Natural killer cell treated with Interleukin-12 subunit alpha and Interleukin-12 subunit beta and Interleukin-15 and Interleukin-18, amount 100 ng/mL, for 72 hours (primary cell): ENCODE data around the gene TK2. TPM values are rescaled to one million over a fixed set of nuclear protein-coding genes. Genes with fewer than 3 reads are reported as not detected.

Experiments
- ATAC-seq, 2 donors: fragments of 150-1000 bp; cut with Tn5 transposase in 1 of 2; sonication (Bioruptor Pico), chemical (Tn5 transposase) in 1 of 2; 2 replicates each; pipeline ENCODE4 v1.10.0; 2021
- DNase-seq: peaks from one replicate; pipeline ENCODE4 v3.0.0; 2022; ENCODE audit warnings: low spot score
- H3K27ac Mint-ChIP-seq, 2 donors: 1 replicate in 1 of 2; 2 replicates in 1 of 2; pipeline ENCODE4 v1.8.0; 2022; ENCODE audit warnings: mixed read lengths in 2 of 2, mild to moderate bottlenecking in 1 of 2, moderate library complexity in 1 of 2
- H3K27me3 Mint-ChIP-seq, 2 donors: 1 replicate in 1 of 2; 2 replicates in 1 of 2; pipeline ENCODE4 v1.8.0; 2022; ENCODE audit warnings: mixed read lengths in 2 of 2
- H3K36me3 Mint-ChIP-seq: one replicate; pipeline ENCODE4 v1.8.0; 2022; ENCODE audit warnings: mixed read lengths
- H3K4me1 Mint-ChIP-seq, 2 donors: 1 replicate in 1 of 2; 2 replicates in 1 of 2; pipeline ENCODE4 v1.8.0; 2022; ENCODE audit warnings: low read depth in 2 of 2, mixed read lengths in 2 of 2, mild to moderate bottlenecking in 1 of 2
- H3K4me3 Mint-ChIP-seq: one replicate; pipeline ENCODE4 v1.8.0; 2022; ENCODE audit warnings: mixed read lengths
- H3K9me3 Mint-ChIP-seq: 2 replicates; pipeline ENCODE4 v1.8.0; 2022; ENCODE audit warnings: mixed read lengths
- total RNA-seq, 2 donors: library from RNA; stranded (reverse); gene quantifications; one replicate each; pipeline ENCODE4 v1.2.3, GENCODE V29; 2022

Gene TK2
- total RNA-seq, 2 donors from 2014 or later, result 5.9 to 6.3 TPM

DNA sequence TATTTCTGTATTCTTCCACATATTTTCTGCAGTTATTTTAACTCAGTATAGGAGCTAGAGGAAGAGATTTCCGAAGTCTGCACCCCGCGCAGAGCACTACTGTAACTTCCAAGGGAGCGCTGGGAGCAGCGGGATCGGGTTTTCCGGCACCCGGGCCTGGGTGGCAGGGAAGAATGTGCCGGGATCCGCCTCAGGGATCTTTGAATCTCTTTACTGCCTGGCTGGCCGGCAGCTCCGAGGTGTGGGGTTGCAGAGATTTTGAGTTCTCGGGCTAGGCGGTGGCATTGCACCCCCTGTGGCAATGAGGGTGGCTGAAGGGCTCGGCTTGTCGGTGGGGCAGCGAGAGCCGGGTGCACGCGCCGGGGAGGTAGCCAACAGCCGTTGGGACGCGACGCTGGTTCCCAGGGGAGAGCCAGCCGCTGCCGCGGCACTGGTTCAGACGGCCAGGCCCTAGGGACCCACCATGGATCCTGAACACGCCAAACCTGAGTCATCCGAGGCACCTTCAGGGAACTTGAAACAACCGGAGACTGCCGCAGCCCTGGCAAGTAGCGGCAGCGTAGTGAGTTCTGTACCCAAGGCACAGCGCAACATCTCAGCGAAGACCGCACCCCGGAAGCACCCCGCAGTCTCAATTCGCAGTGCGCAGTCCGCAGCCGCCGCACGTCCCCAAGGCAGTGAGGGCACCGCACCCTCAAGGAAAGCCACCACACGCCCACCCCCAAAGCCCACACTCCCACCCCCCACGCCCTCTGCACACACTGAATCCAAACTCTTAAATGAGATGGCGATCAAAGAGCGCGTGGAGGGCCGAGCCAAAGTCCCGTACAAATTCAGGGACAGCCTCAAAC is 16.4 kb upstream of the TK2 start, which contains the start of gene CMTM1:
Gene CMTM1, plus strand, starts transcription at position 389 of the 851 bp plus-strand sequence. Its CDS starts 75 bp downstream, at position 464.
- peaks cover 32 to 51% of the 10 kb centered on the region in 2 donors for H3K4me1 Mint-ChIP-seq
- ATAC-seq (no peak), DNase-seq (no peak)
- H3K4me3 Mint-ChIP-seq, result no peak within 1 kb of the TSS
- peaks cover 21% of the 10 kb centered on the region for H3K36me3 Mint-ChIP-seq
- peak within 1 kb of the TSS; percentile 59 to 78 for H3K27ac Mint-ChIP-seq
- no peaks in the 10 kb centered on the region for H3K9me3 Mint-ChIP-seq
- no peaks in the 10 kb centered on the region for H3K27me3 Mint-ChIP-seq

DNA sequence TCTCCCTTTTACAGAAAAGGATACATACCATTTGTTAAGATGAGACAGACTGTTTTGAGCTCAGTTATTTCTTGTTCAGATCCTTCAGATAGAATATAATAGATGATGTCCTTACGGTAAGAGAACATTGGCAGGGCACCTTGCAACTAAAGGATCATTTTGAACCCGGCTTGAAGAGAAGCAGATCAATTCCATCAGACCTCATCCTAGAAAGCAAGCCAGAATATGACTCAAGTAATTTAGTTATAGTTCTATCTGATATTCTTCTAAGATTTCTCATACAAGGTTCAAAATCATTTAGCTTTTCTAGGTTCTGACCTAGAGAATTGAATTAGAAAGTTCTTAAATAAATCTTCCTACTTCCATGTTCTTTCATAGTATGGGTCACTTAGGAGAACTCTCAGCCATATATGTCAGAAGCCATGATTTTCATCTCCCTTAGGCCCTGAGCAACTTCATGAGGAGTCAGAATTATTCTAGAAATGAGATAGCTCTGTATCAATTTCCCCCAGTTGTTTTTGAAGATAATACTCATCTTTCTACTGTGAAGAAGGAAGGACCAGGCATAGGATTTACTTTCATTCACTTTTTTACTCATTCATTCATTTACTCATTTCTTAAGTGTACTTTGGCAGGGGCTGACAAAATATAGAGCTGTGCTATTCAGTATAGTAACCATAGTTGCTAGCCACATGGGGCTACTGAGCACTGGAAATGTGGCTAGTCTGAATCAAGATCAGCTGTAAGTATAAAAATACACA is 13.8 kb upstream of the TK2 start:
- no peak for DNase-seq
- H3K4me3 Mint-ChIP-seq, result peak overlapping the region; percentile 70
- peak overlapping the region; percentile 59 to 78 for H3K27ac Mint-ChIP-seq
- H3K4me1 Mint-ChIP-seq, result peaks cover 43 to 62% of the 10 kb centered on the region in 2 donors
- peaks cover 29% of the 10 kb centered on the region for H3K36me3 Mint-ChIP-seq
- no peaks in the 10 kb centered on the region for H3K9me3 Mint-ChIP-seq
- no peaks in the 10 kb centered on the region for H3K27me3 Mint-ChIP-seq
- peak; percentile 84 to 94 for ATAC-seq

DNA sequence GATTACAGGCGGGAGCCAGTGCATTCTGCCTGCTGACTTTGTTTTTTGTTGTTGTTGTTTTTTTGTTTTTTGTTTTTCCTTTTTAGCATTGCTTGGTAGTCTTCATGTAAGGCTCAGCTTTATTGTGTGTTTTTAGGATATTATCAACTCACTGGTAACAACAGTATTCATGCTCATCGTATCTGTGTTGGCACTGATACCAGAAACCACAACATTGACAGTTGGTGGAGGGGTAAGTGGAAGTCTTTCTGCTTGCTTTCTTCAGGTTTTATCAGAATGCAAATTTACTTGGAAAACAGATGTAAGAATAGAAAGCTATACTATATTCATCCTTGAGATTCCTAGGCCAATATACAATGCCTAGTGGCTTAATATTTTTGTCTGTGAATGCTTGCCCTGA is 13.1 kb upstream of the TK2 start:
- ATAC-seq, result no peak
- H3K9me3 Mint-ChIP-seq, result no peaks in the 10 kb centered on the region
- DNase-seq, result no peak
- H3K36me3 Mint-ChIP-seq, result peaks cover 29% of the 10 kb centered on the region
- H3K27ac Mint-ChIP-seq, result peak overlapping the region; percentile 59 to 78
- H3K27me3 Mint-ChIP-seq, result no peaks in the 10 kb centered on the region
- H3K4me3 Mint-ChIP-seq, result peak overlapping the region; percentile 70
- peaks cover 43 to 66% of the 10 kb centered on the region in 2 donors for H3K4me1 Mint-ChIP-seq

DNA sequence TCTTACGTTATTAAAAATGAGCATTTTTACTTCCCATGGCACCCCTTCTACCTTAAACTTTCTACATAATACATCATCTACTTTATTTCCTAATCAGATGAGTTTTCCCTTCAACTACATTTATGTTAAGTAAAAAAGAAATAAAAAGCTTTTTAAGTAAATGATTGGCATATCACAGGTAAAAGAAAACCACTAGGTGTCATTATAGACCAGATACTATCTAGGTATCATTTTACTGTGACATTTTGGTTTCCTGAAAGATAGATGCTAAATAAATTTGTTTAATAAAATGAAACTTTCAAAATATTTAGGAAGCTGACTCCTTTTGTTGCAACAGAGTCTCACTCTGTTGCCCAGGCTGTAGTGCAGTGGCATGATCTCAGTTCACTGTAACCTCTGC is 12.5 kb upstream of the TK2 start:
- Mint-ChIP-seq H3K4me1 (peaks cover 45 to 70% of the 10 kb centered on the region in 2 donors), H3K27me3 (no peaks in the 10 kb centered on the region), H3K4me3 (peak overlapping the region; percentile 70), H3K9me3 (no peaks in the 10 kb centered on the region), H3K36me3 (peaks cover 27% of the 10 kb centered on the region), H3K27ac (peak overlapping the region; percentile 59 to 78)
- DNase-seq (no peak), ATAC-seq (no peak)

DNA sequence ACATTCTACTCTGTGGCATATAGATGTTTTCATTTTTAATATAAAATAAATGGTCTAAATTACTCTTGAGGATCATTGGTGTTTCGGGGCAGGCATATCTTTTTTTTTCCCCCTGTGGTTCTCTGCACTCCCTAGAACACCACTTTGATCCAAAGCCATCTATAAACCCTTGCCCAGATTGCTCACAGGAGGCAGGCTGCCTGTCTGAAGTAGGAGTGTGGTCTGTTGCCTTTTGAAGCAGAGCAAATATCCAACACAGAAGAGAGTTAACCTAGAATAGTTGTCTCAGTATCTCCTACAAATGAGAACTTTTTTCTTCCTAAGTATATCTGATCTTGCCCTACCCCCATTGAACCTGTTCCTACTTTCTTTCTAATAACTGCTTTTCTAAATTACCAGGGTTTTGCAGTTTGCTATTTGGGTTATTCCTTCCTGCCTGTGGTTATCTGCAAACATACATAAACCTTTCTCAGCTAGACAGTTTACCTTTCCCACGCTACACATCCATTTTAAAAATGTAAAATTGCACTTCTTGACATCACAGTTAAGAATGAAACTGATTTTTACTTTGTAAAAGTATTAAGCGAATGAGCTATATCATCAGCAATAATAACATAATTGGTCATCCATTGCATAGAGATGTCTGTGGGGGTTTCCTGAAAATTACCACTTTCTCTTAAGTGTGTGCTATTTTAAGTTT is 11.6 kb upstream of the TK2 start:
- no peak for ATAC-seq
- H3K4me1 Mint-ChIP-seq, result peaks cover 44 to 72% of the 10 kb centered on the region in 2 donors
- DNase-seq, result no peak
- H3K4me3 Mint-ChIP-seq, result peak overlapping the region; percentile 42
- H3K27ac Mint-ChIP-seq, result peak overlapping the region; percentile 59 to 78
- H3K27me3 Mint-ChIP-seq, result no peaks in the 10 kb centered on the region
- H3K9me3 Mint-ChIP-seq, result no peaks in the 10 kb centered on the region
- H3K36me3 Mint-ChIP-seq, result peaks cover 26% of the 10 kb centered on the region

DNA sequence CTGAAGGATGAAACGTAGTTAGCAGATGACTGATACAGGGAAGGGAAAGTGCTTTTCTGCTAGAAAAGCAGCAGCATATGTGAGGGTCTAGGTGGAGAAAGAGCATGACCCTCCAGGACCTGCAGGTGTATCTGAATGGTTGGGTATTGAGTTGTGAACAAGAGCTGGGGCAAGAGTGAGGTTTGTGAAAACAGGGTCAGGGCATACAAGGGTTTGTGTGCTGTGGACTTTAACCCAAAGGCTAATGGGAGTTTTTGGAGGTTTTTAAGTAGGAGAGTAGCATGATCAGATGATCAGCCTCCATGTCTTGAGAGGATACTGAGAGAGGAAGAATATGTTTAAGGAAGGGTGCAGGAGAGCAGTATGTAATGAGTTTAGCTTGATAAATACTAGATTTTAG is 10.2 kb upstream of the TK2 start:
- peak overlapping the region; percentile 46 for H3K4me3 Mint-ChIP-seq
- DNase-seq (no peak), ATAC-seq (no peak)
- H3K27me3 Mint-ChIP-seq, result no peaks in the 10 kb centered on the region
- peaks cover 57 to 81% of the 10 kb centered on the region in 2 donors for H3K4me1 Mint-ChIP-seq
- H3K27ac Mint-ChIP-seq, result peak overlapping the region; percentile 59 to 67
- H3K9me3 Mint-ChIP-seq, result no peaks in the 10 kb centered on the region
- H3K36me3 Mint-ChIP-seq, result peaks cover 37% of the 10 kb centered on the region

DNA sequence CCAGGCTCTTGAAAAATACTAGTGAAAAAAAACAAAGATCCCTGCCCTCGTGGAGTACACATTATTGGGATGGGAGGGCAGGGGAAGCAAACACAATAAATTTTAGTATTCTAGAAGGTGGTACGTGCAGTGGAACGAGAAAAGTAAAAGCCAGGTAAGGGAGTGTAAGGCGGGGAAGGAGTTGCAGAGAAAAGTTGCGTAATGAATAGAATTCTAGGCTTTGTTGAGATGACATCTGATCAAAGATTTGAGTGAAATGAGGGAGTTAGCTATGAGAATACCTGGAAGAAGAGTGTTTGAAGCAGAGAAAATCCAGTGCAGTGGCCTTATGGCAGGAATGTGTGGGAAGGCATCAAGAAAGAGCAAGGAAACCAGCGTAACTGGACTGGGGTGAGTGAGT is 4.6 kb upstream of the TK2 start:
- peaks cover 38% of the 10 kb centered on the region for H3K36me3 Mint-ChIP-seq
- H3K27me3 Mint-ChIP-seq, result no peaks in the 10 kb centered on the region
- peak overlapping the region; percentile 99 for H3K4me3 Mint-ChIP-seq
- DNase-seq, result no peak
- no peak for ATAC-seq
- H3K27ac Mint-ChIP-seq, result peak overlapping the region; percentile 96 to 97
- no peaks in the 10 kb centered on the region for H3K9me3 Mint-ChIP-seq
- peaks cover 58 to 73% of the 10 kb centered on the region in 2 donors for H3K4me1 Mint-ChIP-seq

DNA sequence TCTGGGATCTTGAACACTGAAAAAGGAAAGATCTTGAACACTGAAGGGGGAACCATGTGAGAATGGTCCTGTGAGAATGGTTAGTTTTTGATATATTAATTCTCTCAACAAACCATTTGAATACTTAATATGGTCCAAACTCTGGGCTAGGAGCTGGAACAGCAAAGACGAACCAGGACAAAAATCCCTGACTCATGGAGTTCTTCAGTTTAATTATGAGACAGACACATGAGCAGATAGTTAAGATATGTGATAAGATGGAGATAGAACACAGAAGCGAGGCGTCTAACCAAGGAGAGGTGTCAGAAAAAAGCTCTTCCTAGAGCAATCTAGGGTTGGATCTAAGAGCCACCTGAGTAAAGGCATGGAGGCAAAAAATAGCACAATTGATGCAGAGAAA is 4.1 kb upstream of the TK2 start:
- Mint-ChIP-seq H3K4me3 (peak overlapping the region; percentile 99), H3K4me1 (peaks cover 59 to 74% of the 10 kb centered on the region in 2 donors), H3K27ac (peak overlapping the region; percentile 96 to 97), H3K27me3 (no peaks in the 10 kb centered on the region), H3K36me3 (peaks cover 38% of the 10 kb centered on the region), H3K9me3 (no peaks in the 10 kb centered on the region)
- ATAC-seq (no peak), DNase-seq (no peak)

DNA sequence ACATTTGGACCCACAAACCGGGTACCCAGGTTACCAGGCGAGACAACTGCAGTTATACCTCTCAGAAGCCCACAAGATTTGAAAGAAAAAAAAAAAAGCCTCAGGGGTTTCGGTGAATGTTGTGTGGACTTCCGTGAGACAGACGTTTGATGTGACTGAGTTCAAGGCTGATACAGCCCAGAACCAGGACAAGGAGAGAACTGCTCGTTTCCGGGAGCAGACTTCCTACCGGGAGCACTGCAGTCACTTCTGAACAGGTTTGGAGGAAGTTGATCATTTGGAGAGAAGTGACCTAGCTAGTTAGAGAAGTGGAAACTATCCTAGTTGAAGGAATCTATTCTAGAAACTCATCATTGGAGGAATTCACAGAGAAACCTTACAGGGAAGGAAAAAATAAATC is 3.3 kb upstream of the TK2 start:
- ATAC-seq (no peak), DNase-seq (no peak)
- H3K27me3 Mint-ChIP-seq, result no peaks in the 10 kb centered on the region
- H3K4me3 Mint-ChIP-seq, result peak overlapping the region; percentile 99
- H3K9me3 Mint-ChIP-seq, result no peaks in the 10 kb centered on the region
- H3K4me1 Mint-ChIP-seq, result peaks cover 65 to 76% of the 10 kb centered on the region in 2 donors
- H3K36me3 Mint-ChIP-seq, result peaks cover 38% of the 10 kb centered on the region
- peak overlapping the region; percentile 96 to 97 for H3K27ac Mint-ChIP-seq

DNA sequence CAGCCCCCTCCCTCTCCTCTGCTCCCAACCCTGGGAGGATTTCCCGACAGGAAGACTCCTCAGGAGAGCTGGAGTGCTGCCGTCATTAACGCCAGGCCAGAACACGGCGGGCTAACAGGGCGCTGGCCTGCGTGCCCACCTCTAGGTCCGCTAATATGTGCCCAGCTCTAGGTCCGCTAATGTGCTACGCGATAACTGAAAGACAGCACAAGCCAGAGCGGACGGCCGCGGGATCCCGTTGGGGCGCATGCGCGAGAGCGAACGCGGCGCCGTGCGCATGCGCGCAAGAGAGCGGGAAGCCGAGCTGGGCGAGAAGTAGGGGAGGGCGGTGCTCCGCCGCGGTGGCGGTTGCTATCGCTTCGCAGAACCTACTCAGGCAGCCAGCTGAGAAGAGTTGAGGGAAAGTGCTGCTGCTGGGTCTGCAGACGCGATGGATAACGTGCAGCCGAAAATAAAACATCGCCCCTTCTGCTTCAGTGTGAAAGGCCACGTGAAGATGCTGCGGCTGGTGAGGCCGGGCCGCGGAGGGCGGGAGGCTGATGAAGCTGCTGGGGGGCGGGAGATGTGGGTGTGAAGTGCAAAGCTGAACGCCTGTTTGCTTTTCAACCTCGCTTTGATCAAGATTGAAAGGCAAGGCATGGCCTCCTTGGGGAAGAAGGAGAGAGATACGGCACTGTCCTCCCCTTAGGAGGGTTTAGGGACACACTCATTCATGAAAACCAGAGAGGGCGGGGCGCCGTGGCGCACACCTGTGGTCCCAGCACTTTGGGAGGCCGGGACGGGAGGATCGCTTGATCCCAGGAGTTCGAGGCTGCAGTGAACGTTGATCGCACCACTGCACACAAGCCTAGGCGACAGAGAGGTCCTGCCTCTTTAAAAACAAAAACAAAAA is 2.6 kb upstream of the TK2 start, which contains the start of gene CKLF:
Gene CKLF, plus strand, starts transcription at position 291 of the 892 bp plus-strand sequence. Its CDS starts 140 bp downstream, at position 431.
- Mint-ChIP-seq H3K36me3 (peaks cover 35% of the 10 kb centered on the region), H3K4me3 (peak within 1 kb of the TSS; percentile 99)

DNA sequence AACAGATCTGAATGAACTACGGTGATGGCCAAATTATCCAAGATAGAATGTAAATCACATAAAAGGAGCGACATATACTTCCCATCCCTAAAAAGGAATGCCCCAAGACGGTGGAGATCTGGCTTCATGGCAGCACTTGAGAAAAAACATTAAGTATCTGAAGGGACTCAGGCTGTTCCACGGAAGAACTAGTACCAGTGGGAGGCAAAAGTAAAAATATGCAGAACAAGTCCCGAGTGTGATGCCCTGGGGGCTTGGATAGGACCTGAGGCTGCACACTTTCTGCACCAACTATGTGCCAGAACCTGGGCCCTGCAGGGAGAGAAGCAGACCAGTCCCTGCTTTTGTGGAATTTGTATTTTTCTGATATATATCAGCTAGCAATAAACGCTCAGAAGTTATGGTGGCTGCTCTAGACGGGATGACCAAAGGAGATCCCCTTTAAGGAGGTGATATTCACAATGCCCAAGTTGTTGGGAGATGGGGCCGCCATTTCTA is 1.9 kb upstream of the TK2 start:
- H3K4me1 Mint-ChIP-seq, result peaks cover 71 to 78% of the 10 kb centered on the region in 2 donors
- peak overlapping the region; percentile 99 for H3K4me3 Mint-ChIP-seq
- ATAC-seq (no peak), DNase-seq (no peak)
- H3K27ac Mint-ChIP-seq, result peak overlapping the region; percentile 96 to 97
- peaks cover 32% of the 10 kb centered on the region for H3K36me3 Mint-ChIP-seq
- H3K27me3 Mint-ChIP-seq, result no peaks in the 10 kb centered on the region
- H3K9me3 Mint-ChIP-seq, result no peaks in the 10 kb centered on the region

More for the DNA sequence above, 2.6 kb upstream of the TK2 start, which contains the start of gene CKLF:
- H3K27me3 Mint-ChIP-seq, result no peaks in the 10 kb centered on the region
- ATAC-seq, result peak; percentile 83 to 87
- H3K4me1 Mint-ChIP-seq, result peaks cover 67 to 77% of the 10 kb centered on the region in 2 donors
- no peaks in the 10 kb centered on the region for H3K9me3 Mint-ChIP-seq
- peak within 1 kb of the TSS; percentile 96 to 97 for H3K27ac Mint-ChIP-seq
- DNase-seq, result peak; percentile 94

DNA sequence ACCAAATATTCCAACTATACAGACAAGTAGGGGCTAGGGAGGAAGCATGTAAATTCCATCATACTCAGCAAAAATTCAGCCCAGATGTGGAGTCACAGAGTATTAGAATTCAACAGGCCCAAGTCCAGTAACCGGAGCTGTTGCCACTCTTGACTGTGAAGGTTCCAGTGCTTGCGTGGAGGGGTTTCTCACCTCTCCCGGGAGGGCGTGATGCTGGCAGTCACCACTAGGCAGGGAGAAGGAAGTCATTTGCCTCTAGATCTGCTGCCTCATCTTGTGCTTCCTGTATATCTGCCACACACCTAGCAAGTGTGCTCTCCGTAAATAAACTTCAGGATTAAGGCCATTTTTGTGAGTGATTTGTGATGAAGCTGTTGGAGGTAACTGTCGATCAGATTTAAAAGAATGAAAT is 1.4 kb upstream of the TK2 start:
- Mint-ChIP-seq H3K27ac (peak overlapping the region; percentile 96 to 97), H3K36me3 (peaks cover 32% of the 10 kb centered on the region), H3K4me3 (peak overlapping the region; percentile 99), H3K9me3 (no peaks in the 10 kb centered on the region), H3K27me3 (no peaks in the 10 kb centered on the region), H3K4me1 (peaks cover 71 to 77% of the 10 kb centered on the region in 2 donors)
- ATAC-seq (peak in 1 of 2 donors; percentile 51), DNase-seq (peak; percentile 73)
